Activated naive CD4-positive, alpha-beta T cell treated with Interleukin-2 at 50 U/mL for 16 hours (primary cell): ENCODE measurements around the gene ENPP1.

Source experiments
- DNase-seq: peaks from one replicate; pipeline ENCODE4 v3.0.0-alpha.2; 2020

Gene ENPP1

DNA sequence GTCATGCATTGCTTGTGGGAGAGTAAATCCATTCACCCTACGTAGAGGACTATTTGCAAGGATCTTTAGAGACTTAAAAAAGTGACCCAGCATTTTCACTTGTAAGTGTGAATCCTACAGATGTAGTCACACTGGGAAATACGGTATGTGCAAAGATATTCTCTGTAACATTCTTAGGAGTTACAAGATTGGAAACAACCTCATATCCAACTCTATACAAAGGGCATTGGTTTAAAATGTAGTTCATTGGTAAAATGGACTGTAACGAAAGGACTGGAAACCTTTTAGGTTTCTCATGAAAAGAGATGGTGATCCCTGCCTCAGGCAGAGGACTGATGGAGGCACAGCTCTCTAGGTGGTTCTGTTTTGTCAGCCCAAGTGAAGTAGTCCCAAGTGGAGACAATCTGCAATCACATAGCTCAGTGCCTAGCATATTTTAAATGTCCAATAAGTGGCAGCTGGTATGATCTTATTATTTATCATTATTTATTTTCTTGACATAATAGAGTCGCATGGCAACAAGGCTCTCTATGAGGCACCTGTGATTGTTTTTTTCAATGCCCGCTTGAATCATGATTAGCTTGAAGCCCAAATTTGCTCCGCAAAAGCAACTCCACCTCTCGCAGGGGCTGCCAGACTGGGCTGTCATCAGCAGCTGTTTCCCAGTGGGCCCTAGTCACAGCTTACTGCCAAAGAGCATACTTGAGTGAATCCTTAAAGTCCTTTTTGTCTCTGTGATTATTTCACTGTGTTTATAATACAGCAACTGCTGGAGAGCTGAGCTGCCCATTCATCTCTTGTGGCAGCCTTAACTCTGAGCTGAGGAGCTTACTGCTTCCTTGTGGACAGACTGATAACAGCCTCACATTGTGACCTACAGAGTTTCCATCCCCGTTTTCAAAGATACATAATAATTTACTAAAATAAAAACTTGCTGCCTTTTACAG lies 19.8 kb upstream of the ENPP1 start:
- DNase-seq: no peak

DNA sequence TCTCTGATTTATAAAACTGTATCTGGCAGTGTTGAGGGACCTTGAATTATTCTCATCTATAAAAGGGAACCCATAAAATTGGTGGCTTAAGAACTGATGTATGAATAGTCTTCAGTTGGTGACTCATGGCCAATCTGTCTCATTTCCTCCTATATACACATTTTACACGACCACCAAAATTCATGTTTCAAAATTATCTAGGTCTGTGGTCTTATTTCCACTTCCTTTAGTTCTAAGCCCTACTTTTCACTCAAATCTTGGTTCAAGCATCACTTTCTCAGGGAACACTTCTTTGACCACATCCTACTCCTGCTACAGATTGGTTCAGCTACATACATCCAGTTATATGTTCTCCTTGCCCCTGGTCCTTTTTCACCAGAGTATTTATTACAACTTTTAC lies 18.6 kb upstream of the ENPP1 start:
- DNase-seq: no peak

DNA sequence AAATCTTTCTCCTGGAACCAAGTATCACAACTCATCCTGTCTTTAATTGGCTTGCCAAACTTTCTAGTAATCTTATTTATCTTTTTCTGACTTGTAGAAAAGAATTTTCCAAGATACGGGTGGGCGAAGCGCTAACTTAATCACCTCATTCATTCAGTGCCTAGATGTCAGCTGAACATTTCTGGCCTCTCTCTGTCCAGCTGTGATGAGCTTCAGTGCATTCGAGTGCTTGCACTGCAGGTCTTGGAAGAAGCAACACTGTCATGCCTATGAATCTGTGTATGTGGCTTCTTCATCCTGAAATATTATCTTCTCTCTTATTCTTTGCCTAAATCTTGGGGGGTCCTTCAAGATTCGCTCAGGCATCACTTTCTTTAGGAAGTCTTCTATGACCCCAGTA lies 16.3 kb upstream of the ENPP1 start:
- no peak for DNase-seq

DNA sequence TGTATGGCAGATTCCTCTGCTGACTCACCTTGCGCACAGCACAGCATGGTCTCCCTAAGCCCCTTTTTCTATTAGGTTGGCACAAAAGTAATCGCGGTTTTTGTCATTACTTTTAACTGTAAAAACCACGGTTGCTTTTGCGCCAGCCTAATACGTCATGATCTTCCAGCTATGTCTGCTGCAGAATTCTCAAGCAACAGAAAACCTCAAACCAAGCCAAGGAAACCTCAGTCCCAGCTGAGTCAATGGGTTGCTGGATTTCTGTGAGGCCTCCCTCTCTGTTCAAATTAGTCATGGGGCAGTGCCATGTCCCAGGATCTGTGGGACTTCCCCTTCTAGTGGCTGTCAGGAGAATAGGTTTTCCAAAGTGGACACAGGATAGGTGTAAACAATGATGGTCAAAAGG lies 15.7 kb upstream of the ENPP1 start:
- no peak for DNase-seq

DNA sequence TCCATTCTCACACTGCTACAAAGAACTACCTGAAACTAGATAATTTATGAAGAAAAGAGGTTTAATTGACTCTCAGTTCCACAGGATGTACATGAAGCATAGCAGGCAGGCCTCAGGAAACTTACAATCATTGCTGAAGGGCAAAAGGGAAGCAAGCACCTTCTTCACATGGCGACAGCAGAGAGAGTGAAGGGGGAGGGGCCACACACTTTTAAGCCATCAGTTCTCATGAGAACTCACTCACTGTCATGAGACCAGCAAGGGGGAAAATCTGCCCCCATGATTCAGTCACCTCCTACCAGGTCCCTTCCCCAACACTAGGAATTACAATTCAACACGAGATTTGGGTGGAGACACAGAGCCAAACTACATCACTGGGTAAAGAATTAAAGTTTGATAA lies 12.5 kb upstream of the ENPP1 start:
- DNase-seq: no peak

DNA sequence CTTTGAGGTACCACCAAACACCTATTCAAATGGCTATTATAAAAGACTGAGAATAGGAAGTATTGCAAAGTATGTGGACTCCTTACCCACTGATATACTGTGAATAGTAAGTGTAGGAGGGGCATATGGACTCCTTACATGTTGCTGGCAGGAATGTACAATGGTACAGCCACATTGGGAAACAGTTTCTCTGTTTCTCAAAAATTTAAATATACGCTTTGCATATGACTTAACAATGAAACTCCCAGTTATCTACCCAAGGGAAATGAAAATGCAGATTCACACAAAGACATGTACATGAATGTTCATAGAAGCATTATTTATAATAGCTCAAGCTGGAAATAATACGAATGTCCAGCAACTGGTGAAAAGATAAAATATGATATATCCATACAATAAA lies 5.5 kb upstream of the ENPP1 start:
- DNase-seq: no peak

DNA sequence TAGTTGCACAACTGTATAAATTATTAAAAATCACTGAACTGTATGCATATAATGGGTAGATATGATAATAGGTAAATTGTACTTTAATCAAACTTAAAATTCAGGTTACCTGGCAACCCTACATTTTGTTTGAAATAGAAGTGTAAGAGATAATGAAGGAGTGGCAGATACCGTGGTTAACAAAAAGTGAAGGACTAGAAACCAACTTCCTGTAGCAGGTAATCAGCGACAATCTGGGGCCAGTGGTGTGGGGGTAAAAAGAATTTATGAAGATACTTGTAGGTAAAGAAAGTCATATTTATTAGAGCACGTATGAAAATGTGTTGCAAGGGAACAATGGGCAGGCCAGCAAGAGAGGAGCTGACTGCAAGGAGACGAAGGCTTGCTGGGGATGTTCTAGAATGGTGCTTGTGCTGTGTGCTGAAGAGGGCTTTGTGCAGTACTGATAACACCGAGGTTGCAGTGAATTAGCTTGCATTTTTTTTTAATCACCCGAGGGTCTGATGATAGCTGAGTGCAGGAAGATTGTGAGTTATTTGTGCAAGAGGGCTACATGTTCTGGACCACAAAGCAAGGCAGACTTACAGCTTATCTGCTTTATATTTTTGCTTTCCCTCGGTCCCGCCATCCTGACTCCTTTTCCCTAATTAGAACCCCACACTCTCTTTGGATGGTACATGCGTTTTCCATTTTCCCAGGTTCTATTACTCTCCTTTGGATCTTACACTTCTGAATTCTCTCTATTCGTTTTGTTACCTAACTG lies 4.6 kb upstream of the ENPP1 start:
- no peak for DNase-seq

DNA sequence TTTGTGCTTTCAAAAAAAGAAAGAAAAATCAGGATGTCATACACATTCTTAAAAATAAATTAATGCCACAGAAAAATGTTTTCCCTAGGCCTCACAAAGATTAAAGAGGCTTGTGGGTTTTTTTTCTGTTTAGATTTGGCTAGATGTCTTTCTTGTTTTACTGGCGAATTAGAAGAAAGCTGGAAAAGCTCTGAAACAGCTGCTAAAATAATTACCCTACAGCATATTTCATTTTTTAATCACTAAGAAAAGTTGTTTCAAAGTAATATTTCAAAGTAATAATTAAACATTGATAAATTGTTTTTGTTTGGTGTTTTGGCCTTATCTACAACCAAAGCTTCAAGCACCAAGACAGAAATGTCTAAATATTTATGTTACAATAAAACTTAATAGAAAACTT lies 3.7 kb upstream of the ENPP1 start:
- no peak for DNase-seq

DNA sequence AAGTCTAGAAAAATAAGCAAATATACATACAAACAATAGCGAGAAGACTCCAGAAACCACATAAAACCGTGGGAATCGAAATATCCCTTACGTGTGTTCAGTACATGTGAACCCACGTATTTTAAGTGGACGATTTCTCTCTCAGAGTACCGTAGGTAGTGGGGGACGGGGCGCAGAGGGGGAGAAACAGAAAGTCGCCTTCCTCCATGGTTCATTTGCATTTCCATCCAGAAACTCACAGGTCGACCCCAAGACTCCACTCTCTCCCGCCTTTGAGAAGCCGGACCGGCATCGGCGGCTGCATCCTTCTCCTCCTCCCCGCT lies 538 bp upstream of the ENPP1 start:
- no peak for DNase-seq

DNA sequence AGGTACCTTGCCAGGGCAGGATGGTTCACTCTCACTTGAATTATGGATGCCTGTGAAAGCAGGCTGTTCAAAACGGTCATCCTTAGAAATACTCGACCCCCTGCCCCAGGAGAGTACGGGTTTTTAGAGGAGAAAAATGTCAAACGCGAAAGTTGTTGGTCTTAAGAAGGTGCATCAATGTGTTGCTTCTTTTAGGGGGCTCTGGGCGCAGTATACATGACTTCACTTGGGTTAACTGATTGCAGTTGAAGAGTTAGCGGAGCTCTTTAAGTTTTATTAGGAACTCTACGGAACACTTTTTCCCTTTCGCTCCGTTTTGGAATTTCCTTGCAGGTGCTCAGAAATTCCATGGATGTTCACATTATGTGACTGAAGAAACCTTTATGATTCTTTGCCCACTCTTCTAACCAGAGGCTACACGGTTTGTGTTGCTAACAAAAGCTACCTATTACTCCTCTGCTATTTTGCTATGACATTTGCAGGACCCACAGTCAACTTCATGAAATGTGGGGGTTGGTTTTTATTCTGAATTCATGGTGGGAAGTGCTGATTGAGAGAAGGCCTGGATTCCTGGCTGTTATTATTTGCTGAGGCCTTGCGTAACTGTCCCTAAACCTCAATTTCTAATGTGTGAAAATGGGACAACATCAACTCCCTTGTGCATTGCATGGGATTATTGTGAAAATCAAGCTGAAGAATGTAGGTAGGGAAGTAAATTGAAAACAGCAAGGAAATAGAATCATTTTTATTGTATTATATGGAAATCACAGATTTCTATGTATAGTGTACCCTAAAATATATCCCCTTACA lies 845 bp downstream of the ENPP1 start:
- DNase-seq: no peak

DNA sequence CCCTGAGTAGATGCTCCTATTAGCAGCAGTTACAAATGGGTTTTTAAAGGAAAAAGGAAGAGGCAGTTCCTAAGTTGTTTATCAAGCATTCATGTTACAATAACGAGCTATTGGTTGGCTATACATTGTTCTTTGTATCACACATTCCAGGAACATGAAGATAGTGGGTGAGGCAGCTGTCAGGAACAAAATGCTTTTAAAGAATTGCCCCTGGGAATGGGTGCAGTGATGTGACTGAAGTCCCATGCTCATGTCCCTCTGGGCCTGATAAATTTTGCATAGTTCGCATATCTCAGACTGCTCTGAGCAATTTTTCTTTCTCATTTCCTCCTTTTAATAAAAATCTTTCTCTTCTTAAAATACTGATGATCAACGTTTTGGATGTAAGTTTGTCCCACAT lies 3.7 kb downstream of the ENPP1 start:
- no peak for DNase-seq

DNA sequence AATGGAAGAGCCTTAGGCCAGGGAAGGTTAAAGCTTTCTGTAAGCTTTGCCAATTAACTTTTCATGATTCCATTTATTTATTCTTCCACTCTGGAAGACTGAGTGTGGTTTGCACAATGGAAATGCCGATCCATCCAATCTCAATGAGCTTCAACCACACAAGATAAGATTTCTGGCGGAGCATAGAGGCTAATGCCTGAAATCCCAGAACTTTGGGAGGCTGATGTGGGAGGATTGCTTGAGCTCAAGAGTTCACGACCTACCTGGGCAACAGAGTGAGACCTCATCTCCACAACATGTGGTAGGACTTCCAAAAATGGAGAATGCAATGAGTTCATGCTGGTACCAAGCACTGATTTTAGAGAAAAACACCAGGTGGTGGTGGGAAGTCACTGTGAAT lies 6.2 kb downstream of the ENPP1 start:
- no peak for DNase-seq

DNA sequence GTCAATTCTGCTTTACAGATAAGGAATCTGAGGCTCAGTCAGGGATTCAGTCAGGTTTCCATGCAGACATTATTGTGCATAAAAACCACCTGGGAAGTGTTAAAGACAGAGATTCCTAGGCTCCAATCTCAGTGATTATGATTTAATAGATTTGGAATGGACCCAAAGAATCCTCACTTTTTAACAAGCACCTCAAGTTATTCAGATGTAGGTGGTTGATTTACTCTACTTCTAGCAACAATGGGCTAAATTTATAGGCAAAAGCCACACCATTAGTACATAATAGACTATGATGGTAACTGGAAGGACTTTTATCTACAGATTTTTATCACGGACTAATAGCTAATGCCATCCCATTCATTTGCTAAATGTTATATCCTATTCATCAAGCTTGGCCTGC lies 9.0 kb downstream of the ENPP1 start:
- no peak for DNase-seq

DNA sequence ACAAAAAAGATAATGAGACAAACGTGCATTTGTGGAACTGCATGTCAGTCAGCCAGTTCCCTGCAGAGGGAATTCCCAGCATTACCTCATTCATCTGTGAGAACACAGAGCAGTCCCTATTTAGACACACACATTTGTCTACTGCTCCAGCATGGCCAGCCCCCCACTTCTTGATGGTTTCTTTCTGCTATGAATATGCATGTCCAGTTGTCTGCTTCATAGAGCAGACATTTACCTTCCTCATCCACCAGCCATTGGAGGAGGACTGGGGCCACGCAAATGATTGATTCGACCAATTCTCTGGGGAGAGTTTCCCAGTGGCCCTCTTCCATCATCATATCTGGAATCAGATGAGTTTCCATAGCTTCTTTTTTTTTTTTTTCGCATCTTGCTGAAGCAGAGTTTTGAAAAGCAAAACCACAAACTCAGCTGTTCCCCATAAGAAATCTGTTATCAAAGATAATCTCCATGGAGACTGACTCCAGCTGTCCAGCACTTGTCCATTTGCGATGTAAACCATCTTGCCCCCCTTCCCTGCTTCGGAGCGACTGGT lies 11.8 kb downstream of the ENPP1 start:
- DNase-seq: no peak

DNA sequence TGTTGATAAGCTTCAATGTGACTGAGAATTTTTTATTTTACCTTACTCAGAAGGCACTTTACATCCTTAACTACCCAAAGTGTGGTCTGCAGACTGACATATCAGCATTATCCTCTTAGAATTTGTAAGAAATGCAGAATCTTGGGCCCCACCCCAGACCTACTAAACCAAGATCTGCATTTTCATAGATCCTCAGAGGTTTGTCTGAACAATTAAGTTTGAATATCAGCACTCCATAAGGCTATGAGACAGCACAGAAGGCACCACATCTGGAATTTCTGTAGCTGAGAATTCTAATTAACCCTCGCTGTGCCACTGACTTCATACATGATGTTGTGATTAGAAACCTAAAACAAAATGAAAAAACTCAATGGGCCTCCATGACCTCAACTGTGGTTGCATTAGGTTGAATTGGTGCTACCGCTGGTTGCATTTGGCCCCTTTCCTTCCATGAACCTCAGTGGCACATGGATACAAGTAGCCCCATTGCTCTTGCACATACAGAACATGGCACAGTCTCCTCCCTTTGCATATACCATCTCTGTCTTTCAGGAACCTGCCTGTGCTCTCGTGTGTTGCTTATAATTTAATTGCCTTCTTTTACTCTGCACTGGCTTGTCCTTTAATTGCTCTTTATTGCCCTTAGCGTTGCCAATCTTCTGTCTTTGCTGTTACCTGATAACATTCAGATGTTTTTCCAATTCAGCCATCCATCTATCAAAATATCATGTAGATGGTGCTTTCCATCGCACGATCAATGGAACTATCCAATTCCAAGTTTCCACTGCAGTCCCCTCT lies 13.4 kb downstream of the ENPP1 start:
- no peak for DNase-seq

DNA sequence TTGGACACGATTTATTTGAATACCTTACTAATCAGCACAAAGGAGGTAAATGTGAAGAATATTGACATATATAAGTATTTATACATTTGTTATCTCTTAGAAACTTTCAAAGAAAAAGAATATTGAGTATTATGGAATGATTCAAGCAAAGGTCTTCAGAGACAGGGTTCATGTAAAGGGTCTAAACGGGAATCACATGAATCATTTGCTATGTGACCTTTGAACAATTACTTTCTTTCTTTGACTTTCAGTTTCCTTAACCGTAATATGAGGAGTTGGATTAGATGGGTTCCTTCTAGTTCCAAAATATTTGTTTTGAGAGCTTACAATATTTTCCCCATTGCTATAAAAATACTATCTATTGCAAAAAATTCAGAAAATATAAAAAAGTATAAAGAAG lies 14.3 kb downstream of the ENPP1 start:
- DNase-seq: no peak

DNA sequence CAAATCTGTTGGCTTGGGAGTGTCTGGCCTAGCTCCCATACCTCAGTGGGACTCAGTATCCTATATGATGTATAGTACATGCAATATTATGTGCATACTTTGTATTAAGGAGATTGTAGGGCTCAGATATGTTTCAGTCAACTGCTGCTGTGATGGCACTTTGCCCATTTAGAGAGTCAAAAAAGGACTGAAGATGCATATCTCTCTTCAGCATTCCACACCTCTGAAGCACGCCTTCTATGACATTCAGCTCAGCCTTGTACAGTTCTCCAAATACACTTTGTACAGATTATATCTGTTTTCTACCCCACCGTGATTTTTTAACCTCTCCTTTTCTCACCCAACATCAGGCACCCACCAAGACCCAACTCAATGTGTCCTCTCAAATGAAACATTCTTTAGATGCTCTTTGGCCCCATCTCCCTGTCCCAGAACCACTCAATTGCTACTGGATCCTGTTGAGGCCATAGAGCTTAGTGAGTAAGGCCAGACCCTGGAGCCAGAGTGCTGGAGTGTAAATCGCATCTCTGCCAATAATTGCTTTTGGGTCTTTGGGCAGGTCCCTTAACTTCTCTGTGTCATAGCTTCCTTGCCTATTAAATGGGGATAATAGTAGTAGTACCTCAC lies 15.6 kb downstream of the ENPP1 start:
- DNase-seq: no peak

DNA sequence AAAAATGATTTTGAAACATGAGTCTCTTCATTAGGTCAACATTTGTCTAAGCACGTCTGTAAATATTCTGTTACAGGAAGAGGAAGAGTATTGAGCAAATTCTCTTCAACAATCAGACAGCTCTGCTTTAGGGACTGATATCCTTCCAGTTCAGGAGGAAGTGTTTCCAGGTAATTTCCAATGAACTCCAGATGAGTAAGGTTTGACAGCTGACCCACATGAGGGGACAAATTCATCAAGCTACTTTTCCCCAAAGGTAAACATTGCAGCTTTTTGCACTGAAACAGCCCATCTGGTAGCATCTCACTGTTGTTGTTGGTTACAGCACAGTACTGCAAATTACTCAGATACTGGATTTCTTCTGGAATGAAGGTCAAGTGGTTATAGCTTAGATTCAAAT lies 18.1 kb downstream of the ENPP1 start:
- no peak for DNase-seq

DNA sequence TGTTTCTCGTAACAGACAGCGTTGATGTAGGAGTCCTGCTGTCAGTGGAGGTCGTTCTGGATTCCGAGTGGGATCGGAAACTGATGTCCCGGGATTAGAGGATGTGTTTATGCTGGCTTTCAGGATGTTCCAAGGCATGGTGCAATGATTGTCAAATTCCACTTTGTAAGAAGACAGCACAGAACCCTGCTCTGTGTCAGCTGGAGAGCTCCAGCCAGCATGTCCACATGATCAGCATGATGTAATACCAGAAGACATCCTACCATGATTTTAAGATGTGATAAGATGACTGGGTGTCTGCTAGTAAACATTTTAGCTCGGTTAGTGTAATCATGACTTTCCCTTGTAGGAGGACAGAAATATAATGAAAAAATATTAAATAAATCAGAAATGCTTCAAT lies 20.3 kb downstream of the ENPP1 start:
- no peak for DNase-seq

DNA sequence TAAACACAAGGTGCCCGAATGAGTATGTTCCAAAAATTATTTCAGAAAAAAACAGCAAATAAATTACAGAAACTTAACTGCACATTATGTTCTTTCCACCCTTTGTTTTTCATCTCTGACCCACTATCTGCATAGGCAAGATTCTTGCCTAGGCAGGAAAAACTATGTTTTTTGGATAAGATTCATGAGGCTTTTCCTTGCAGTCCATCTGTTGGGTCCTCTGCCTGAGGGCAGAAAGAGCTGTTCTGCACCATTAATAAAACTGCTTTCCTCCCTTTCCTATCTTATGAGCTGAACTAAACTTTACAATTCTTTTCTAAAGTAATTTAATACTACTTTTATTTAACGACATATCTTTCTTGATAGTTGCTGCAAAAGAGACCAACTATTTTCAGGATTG lies 21.1 kb downstream of the ENPP1 start:
- DNase-seq: no peak

DNA sequence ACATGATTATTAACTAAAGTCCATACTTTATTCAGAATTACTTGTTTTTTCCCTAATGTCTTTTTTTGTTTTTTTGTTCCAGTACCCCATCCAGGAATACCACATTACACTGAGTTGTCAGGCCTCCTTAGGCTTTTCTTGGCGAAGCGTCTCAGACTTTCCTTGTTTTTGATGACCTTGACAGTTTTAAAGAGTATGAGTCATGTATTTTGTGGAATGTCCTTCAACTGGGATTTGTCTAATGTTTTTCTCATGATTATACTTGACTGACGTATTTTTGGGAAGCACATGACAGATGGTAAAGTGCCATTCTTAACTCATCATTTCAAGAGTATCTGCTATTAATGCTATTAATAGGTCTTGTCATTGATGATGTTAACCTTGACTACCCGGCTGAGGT lies 23.6 kb downstream of the ENPP1 start:
- no peak for DNase-seq

DNA sequence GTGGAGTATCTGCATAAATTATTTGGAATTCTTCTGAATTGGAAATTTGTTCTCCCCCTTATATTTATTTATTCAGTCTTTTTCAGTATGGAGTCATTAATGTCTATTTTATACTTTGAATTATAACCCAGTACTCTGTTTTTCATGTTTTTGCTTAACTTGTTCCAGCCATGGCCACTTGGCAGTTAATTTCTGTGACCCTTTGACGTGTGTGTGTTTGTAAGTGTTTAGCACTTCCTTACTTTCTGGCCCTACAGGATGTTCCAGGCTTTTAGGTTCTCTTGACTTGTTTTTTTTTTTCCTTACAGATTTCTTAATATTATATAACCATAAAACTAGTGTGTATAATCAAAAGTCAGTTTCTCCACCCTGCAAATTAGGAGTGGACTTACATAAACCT lies 24.1 kb downstream of the ENPP1 start:
- no peak for DNase-seq
